Pancreas (tissue), 10 donors: ENCODE data around the gene CPEB4. TPM values are rescaled to one million over a fixed set of nuclear protein-coding genes. Genes with fewer than 3 reads are reported as not detected.

Experiments
- ATAC-seq, 4 donors: fragments of 200-7000 bp; cut with Tn5 transposase; one replicate each; pipeline versions ENCODE4 v1.8.0 to v1.9.1; 2020; ENCODE audit warnings: mild to moderate bottlenecking in 4 of 4, moderate library complexity in 4 of 4
- DNase-seq, 6 donors: peaks; one replicate each; pipeline ENCODE4 v3.0.0-alpha.2; 2020
- FAIRE-seq: peaks from 2 replicates; lab custom pipeline; 2012; peaks lifted over from hg19 to GRCh38; lab: Jason Lieb, UNC
- H3K27ac ChIP-seq, 4 donors: fragments of 200-600 bp; sonication (generic); 1 replicate in 3 of 4; 2 replicates in 1 of 4; pipeline versions ENCODE4 v1.5.0 to v1.8.0; 2020
- H3K27me3 ChIP-seq, 4 donors: fragments of 200-600 bp; one replicate each; pipeline ENCODE4 v1.8.0; 2021
- H3K36me3 ChIP-seq, 3 donors: fragments of 200-600 bp; sonication (generic) in 1 of 3; one replicate each; pipeline versions ENCODE4 v1.5.0 to v1.8.0; 2020 to 2021
- H3K4me1 ChIP-seq, 3 donors: fragments of 200-600 bp; one replicate each; pipeline ENCODE4 v1.8.0; 2021
- H3K4me3 ChIP-seq, 4 donors: fragments of 200-600 bp; sonication (generic) in 2 of 4; one replicate each; pipeline versions ENCODE4 v1.5.0 to v1.8.0; 2020 to 2021
- H3K9me3 ChIP-seq, 4 donors: fragments of 200-600 bp; one replicate each; pipeline ENCODE4 v1.8.0; 2021
- WGBS, 2 donors: extraction: QIAGEN DNeasy Blood & Tissue Kit; methylation state at CpG; one replicate each; pipeline ENCODE4 v1.1.7; 2013; 5-methylcytosine and 5-hydroxymethylcytosine counted together
- intact Hi-C, 3 donors: fragments of 100-400 bp; cut with DNase I; formaldehyde crosslinking; loops; one replicate each; pipeline versions ENCODE4 v1.11.1 to v1.14.2; 2022
- polyA plus RNA-seq, 2 donors: library from polyadenylated mRNA; stranded (reverse); fragments of 200-250 nt; gene quantifications; one replicate each; pipeline ENCODE4 v1.2.3, GENCODE V29; 2013
- total RNA-seq, 6 donors: library from RNA; stranded (reverse); fragmentation: NEBNext Ultra II Directional in 4 of 6; extraction: Animal tissue kit (Norgen Biotek cat#: 25700) in 4 of 6; gene quantifications; one replicate each; pipeline versions ENCODE4 v1.2.1 to v1.2.4, GENCODE V29; 2021 to 2023
- TF ChIP-seq, protein P1 (sequence below), 4 donors: fragments of 200-600 bp; sonication (generic) in 3 of 4; IDR thresholded peaks; one replicate each; pipeline versions ENCODE4 v1.5.0 to v1.8.0; 2021; ENCODE audit warnings: antibody characterized with exemption in 4 of 4
- donor health status: healthy with polysubstance abuse.
- donor health status: DM: no; HTN: no; CAD: no; lungs with moderate emphysema.
- donor health status: DM: no; HTN: no; CAD: no.
- donor health status: control.
- donor health status: control.
- donor health status: Bipolar disorder and iron deficiency.
- donor health status: DM: yes; HTN: yes; CAD: no.
- donor health status: DM: no; HTN: no; CAD: no.
- donor health status: DM: no; HTN: no; CAD: no.
- donor health status: DM: yes; HTN: yes; CAD: no.

CPEB4 gene
- total and polyA plus RNA-seq, 8 donors: 11.6 to 51.2 (median 26.2) TPM

GRCh38 chr5:173869316-173869715 is 18.8 kb upstream of the CPEB4 start:
- Histone ChIP-seq H3K27me3 (no peaks in the 10 kb centered on the region), H3K27ac (no peak overlapping the region), H3K4me1 (peaks cover 0 to 24% (median 6%) of the 10 kb centered on the region in 3 donors), H3K9me3 (no peaks in the 10 kb centered on the region), H3K36me3 (no peaks in the 10 kb centered on the region), H3K4me3 (no peak overlapping the region)
- intact Hi-C loops: no loop called here
- DNase-seq (no peak), ATAC-seq (peak in 2 of 4 donors; percentile 16 to 25), FAIRE-seq (no peak)
- 54 to 62% methylated on average over 4 of the region's 4 CpGs for WGBS, 2 donors
- TF ChIP-seq, protein P1, sequence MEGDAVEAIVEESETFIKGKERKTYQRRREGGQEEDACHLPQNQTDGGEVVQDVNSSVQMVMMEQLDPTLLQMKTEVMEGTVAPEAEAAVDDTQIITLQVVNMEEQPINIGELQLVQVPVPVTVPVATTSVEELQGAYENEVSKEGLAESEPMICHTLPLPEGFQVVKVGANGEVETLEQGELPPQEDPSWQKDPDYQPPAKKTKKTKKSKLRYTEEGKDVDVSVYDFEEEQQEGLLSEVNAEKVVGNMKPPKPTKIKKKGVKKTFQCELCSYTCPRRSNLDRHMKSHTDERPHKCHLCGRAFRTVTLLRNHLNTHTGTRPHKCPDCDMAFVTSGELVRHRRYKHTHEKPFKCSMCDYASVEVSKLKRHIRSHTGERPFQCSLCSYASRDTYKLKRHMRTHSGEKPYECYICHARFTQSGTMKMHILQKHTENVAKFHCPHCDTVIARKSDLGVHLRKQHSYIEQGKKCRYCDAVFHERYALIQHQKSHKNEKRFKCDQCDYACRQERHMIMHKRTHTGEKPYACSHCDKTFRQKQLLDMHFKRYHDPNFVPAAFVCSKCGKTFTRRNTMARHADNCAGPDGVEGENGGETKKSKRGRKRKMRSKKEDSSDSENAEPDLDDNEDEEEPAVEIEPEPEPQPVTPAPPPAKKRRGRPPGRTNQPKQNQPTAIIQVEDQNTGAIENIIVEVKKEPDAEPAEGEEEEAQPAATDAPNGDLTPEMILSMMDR (IDR thresholded peaks at IDR 0.05): no peak

GRCh38 chr5:173872957-173873305 is 15.2 kb upstream of the CPEB4 start:
- no peak for ATAC-seq
- no peak for DNase-seq
- no peak for FAIRE-seq
- H3K36me3 ChIP-seq: no peaks in the 10 kb centered on the region
- no peak overlapping the region for H3K27ac ChIP-seq
- H3K9me3 ChIP-seq: no peaks in the 10 kb centered on the region
- no peaks in the 10 kb centered on the region for H3K27me3 ChIP-seq
- H3K4me3 ChIP-seq: no peak overlapping the region
- 84 to 88% methylated on average over 9 of the region's 9 CpGs for WGBS, 2 donors
- intact Hi-C loops: no loop called here
- TF ChIP-seq, protein P1 (IDR thresholded peaks at IDR 0.05): no peak
- H3K4me1 ChIP-seq: peaks cover 0 to 12% (median 7%) of the 10 kb centered on the region in 3 donors

DNA sequence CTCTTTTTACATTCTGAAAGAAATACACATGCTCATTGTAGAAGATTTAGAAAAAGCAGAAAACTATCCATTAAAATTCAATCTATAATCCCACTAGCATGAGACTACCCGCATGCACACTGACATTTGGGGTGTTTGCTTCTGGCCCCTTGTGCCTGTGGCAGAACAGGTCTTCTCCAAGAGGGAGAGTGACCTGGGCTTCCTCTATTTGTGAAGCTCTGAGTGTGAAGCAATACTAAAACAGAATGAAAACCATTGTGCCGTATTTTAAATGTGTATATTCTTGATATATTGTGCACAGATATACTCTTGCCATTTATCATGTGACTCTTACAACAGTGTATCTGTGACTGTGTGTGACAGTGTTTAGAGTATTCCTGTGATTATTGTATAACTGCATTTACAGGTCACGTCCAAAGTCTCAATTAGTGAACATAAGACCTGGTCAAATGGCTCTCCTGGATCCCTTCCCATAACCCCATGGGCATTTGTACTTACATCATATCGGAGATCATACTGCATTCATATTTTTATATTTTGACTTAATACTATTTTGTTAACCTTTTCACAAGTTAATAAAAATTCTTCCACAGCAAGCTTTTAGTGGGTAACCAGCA is 14.7 kb upstream of the CPEB4 start:
- no peak overlapping the region for H3K27ac ChIP-seq
- intact Hi-C loops: no loop called here
- H3K4me1 ChIP-seq: peaks cover 4 to 10% (median 8%) of the 10 kb centered on the region in 3 donors
- no peaks in the 10 kb centered on the region for H3K36me3 ChIP-seq
- FAIRE-seq (no peak), ATAC-seq (no peak), DNase-seq (no peak)
- no peaks in the 10 kb centered on the region for H3K27me3 ChIP-seq
- 92 to 94% methylated on average over 4 of the region's 4 CpGs for WGBS, 2 donors
- no peaks in the 10 kb centered on the region for H3K9me3 ChIP-seq
- no peak overlapping the region for H3K4me3 ChIP-seq
- TF ChIP-seq, protein P1 (IDR thresholded peaks at IDR 0.05): no peak

GRCh38 chr5:173875189-173875588 is 13.0 kb upstream of the CPEB4 start:
- FAIRE-seq: no peak
- DNase-seq: no peak
- Histone ChIP-seq H3K4me1 (peaks cover 8 to 17% (median 13%) of the 10 kb centered on the region in 3 donors), H3K4me3 (no peak overlapping the region), H3K27ac (no peak overlapping the region), H3K27me3 (no peaks in the 10 kb centered on the region), H3K9me3 (no peaks in the 10 kb centered on the region), H3K36me3 (no peaks in the 10 kb centered on the region)
- ATAC-seq: no peak
- TF ChIP-seq, protein P1 (IDR thresholded peaks at IDR 0.05): no peak
- WGBS, 2 donors: 65 to 73% methylated on average over 1 of the region's 1 CpG
- intact Hi-C loops: no loop called here

GRCh38 chr5:173878224-173878967 is 9.8 kb upstream of the CPEB4 start:
- peaks cover 8 to 17% (median 13%) of the 10 kb centered on the region in 3 donors for H3K4me1 ChIP-seq
- FAIRE-seq (no peak), ATAC-seq (peak; percentile 70 to 97 (median 91)), DNase-seq (peak in 4 of 6 donors; percentile 65 to 78 (median 70))
- H3K9me3 ChIP-seq: no peaks in the 10 kb centered on the region
- TF ChIP-seq, protein P1 (IDR thresholded peaks at IDR 0.05): no peak
- H3K4me3 ChIP-seq: no peak overlapping the region
- H3K27me3 ChIP-seq: no peaks in the 10 kb centered on the region
- no peaks in the 10 kb centered on the region for H3K36me3 ChIP-seq
- intact Hi-C loops: no loop called here
- WGBS, 2 donors: 27 to 32% methylated on average over 5 of the region's 5 CpGs
- H3K27ac ChIP-seq: peak overlapping the region in 2 of 4 donors; percentile 11 to 64
